GM23338 (cell line): ENCODE results near the gene IFI44L.

Experiments used
- CREB1 ChIP-seq: fragments of 250-450 bp; sonication (Bioruptor Pico); IDR thresholded peaks from 2 replicates; pipeline ENCODE4 v1.5.0; 2020; ENCODE audit warnings: low read depth, mild to moderate bottlenecking, moderate library complexity
- CTCF ChIP-seq, 2 experiments: fragments of 200-600 bp in 1 of 2; sonication (generic) in 1 of 2; conservative IDR thresholded peaks; 2 replicates each; pipeline versions ENCODE4 v1.5.1 to v1.6.1; 2016 to 2017; ENCODE audit warnings: antibody characterized with exemption in 2 of 2, low read depth in 2 of 2, mild to moderate bottlenecking in 2 of 2, moderate library complexity in 1 of 2
- EZH2 ChIP-seq: fragments of 200-600 bp; sonication (generic); IDR thresholded peaks from one replicate; pipeline ENCODE4 v1.8.0; 2017; ENCODE audit warnings: antibody characterized with exemption, mild to moderate bottlenecking, low read depth; ENCODE audit not compliant: unreplicated experiment
- EZH2phosphoT487 ChIP-seq: fragments of 200-600 bp; sonication (generic); IDR thresholded peaks from one replicate; pipeline ENCODE4 v1.8.1; 2018; ENCODE audit warnings: antibody characterized with exemption; ENCODE audit not compliant: unreplicated experiment
- JUNB ChIP-seq: IDR thresholded peaks from one replicate; pipeline ENCODE4 v1.6.1; 2016; ENCODE audit warnings: antibody characterized with exemption; ENCODE audit not compliant: unreplicated experiment
- NANOG ChIP-seq: IDR thresholded peaks from 2 replicates; pipeline ENCODE4 v1.6.1; 2016; ENCODE audit warnings: antibody characterized with exemption, borderline replicate concordance
- POLR2AphosphoS5 ChIP-seq: IDR thresholded peaks from 2 replicates; pipeline ENCODE4 v1.6.1; 2016; ENCODE audit warnings: antibody characterized with exemption, low read depth
- REST ChIP-seq: IDR thresholded peaks from one replicate; pipeline ENCODE4 v1.6.1; 2018; ENCODE audit warnings: antibody characterized with exemption; ENCODE audit not compliant: unreplicated experiment
- ZNF114 ChIP-seq: fragments of 250-450 bp; sonication (Bioruptor Pico); IDR thresholded peaks from 2 replicates; pipeline ENCODE4 v1.5.0; 2020; ENCODE audit warnings: mild to moderate bottlenecking, moderate library complexity
- ZNF331 ChIP-seq: fragments of 250-450 bp; sonication (Bioruptor Pico); IDR thresholded peaks from 2 replicates; pipeline ENCODE4 v1.5.0; 2020; ENCODE audit warnings: low read depth, mild to moderate bottlenecking, moderate library complexity

GRCh38 chr1:78619803-78620579, at the start of gene IFI44L:
- TF ChIP-seq POLR2AphosphoS5 (no peak), JUNB (no peak), CTCF (conservative IDR thresholded peaks at IDR 0.05; ENCODE audit: low read depth in 2 of 2) (no peak), EZH2 (no peak), REST (no peak), EZH2phosphoT487 (no peak), CREB1 (CRISPR knock-in tag) (no peak), NANOG (no peak), ZNF114 (CRISPR knock-in tag) (no peak), ZNF331 (no peak)
